Calu3 (cell line): ENCODE measurements around the gene PTGES2. TPM values are rescaled to one million over a fixed set of nuclear protein-coding genes. Genes with fewer than 3 reads are reported as not detected.

Experiments used
- BruUV-seq: library from RNA; stranded (reverse); fragments of 400-500 nt; replicated peaks from 2 replicates; lab custom pipeline; 2021; lab: Mats Ljungman, UMichigan
- CTCF ChIA-PET: fragments of 300-600 bp; sonication (Branson Sonifier 250); formaldehyde crosslinking; loops from one replicate; lab custom pipeline; 2022; ENCODE audit warnings: antibody characterized with exemption; lab: Charles Lee
- DNase-seq: peaks from one replicate; pipeline ENCODE4 v3.0.0; 2022
- H3K27ac Mint-ChIP-seq: one replicate; pipeline ENCODE4 v1.8.0; 2022; ENCODE audit warnings: mixed read lengths; ENCODE audit not compliant: unreplicated experiment
- H3K27me3 Mint-ChIP-seq: one replicate; pipeline ENCODE4 v1.8.0; 2022; ENCODE audit warnings: mixed read lengths; ENCODE audit not compliant: unreplicated experiment
- H3K36me3 Mint-ChIP-seq: one replicate; pipeline ENCODE4 v1.8.0; 2022; ENCODE audit warnings: mild to moderate bottlenecking, moderate library complexity, mixed read lengths; ENCODE audit not compliant: insufficient read depth, unreplicated experiment
- H3K4me1 Mint-ChIP-seq: one replicate; pipeline ENCODE4 v1.8.0; 2022; ENCODE audit warnings: mild to moderate bottlenecking, low read depth, mixed read lengths; ENCODE audit not compliant: unreplicated experiment
- H3K4me3 Mint-ChIP-seq: one replicate; pipeline ENCODE4 v1.8.0; 2022; ENCODE audit warnings: mild to moderate bottlenecking, low read depth, moderate library complexity, mixed read lengths; ENCODE audit not compliant: unreplicated experiment
- H3K9me3 Mint-ChIP-seq: one replicate; pipeline ENCODE4 v1.8.0; 2022; ENCODE audit warnings: low read depth, mixed read lengths; ENCODE audit not compliant: unreplicated experiment
- intact Hi-C: fragments of 100-400 bp; cut with micrococcal nuclease; formaldehyde crosslinking; loops from one replicate; pipeline ENCODE4 v1.10.0; 2022; ENCODE audit not compliant: unreplicated experiment
- total RNA-seq: library from RNA; stranded (reverse); gene quantifications from 2 replicates; pipeline ENCODE4 v1.2.3, GENCODE V29; 2022
- TF ChIP-seq, protein P1 (sequence below): fragments of 200-600 bp; IDR thresholded peaks from one replicate; pipeline ENCODE4 v1.8.0; 2022; ENCODE audit warnings: antibody characterized with exemption; ENCODE audit not compliant: unreplicated experiment

The PTGES2 gene
- total RNA-seq, 1 experiment from 2014 or later = 137 TPM

- Mint-ChIP-seq H3K9me3 (no peaks in the 10 kb centered on the region), H3K4me1 (no peaks in the 10 kb centered on the region), H3K4me3 (no peak overlapping the region), H3K36me3 (peaks cover 23% of the 10 kb centered on the region), H3K27ac (no peak overlapping the region), H3K27me3 (no peaks in the 10 kb centered on the region)
- BruUV-seq = no TSS peak
- intact Hi-C loops = no loop called here
- TF ChIP-seq, protein P1, sequence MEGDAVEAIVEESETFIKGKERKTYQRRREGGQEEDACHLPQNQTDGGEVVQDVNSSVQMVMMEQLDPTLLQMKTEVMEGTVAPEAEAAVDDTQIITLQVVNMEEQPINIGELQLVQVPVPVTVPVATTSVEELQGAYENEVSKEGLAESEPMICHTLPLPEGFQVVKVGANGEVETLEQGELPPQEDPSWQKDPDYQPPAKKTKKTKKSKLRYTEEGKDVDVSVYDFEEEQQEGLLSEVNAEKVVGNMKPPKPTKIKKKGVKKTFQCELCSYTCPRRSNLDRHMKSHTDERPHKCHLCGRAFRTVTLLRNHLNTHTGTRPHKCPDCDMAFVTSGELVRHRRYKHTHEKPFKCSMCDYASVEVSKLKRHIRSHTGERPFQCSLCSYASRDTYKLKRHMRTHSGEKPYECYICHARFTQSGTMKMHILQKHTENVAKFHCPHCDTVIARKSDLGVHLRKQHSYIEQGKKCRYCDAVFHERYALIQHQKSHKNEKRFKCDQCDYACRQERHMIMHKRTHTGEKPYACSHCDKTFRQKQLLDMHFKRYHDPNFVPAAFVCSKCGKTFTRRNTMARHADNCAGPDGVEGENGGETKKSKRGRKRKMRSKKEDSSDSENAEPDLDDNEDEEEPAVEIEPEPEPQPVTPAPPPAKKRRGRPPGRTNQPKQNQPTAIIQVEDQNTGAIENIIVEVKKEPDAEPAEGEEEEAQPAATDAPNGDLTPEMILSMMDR = no peak
- DNase-seq = no peak
- CTCF ChIA-PET = no interaction called here
These were observed 42.4 kb upstream of the PTGES2 start for GRCh38 chr9:128169925-128170324.

- Mint-ChIP-seq H3K27me3 (no peaks in the 10 kb centered on the region), H3K9me3 (no peaks in the 10 kb centered on the region), H3K4me3 (no peak overlapping the region), H3K4me1 (no peaks in the 10 kb centered on the region), H3K36me3 (peaks cover 26% of the 10 kb centered on the region), H3K27ac (no peak overlapping the region)
- CTCF ChIA-PET = no interaction called here
- TF ChIP-seq, protein P1 = no peak
- BruUV-seq = no TSS peak
- intact Hi-C loops = no loop called here
- no peak for DNase-seq
These were observed 42.0 kb upstream of the PTGES2 start for GRCh38 chr9:128169492-128169891.

DNA sequence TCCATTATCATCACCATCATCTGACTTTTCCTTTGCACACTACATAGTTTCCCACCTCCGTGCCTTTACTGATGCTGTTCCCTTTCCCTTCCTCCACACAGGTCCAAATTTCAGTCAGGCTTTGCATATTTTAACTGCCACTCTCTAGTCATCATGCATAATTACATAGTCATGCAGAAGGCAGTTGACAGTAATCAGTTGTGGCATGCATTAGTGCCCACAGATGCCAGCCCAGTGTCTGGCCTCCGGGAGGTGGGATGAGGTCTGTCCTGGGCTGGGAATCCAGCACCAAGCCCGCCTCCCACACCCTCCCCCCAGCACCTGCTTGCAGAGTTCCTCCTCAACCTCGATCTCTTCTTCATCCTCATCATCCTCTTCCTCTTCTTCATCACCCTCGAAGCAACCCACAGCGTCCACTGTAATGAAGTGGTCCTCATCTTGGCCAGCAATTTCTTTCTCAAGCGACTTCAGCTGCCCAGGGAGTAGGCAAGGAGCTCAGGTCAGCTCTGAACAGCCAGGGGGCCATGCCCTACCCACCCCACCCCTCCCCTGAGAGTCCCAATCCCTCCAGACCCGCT lies 41.3 kb upstream of the PTGES2 start:
- DNase-seq = no peak
- Mint-ChIP-seq H3K9me3 (no peaks in the 10 kb centered on the region), H3K4me3 (no peak overlapping the region), H3K27ac (peak overlapping the region; percentile 69), H3K27me3 (no peaks in the 10 kb centered on the region), H3K4me1 (no peaks in the 10 kb centered on the region), H3K36me3 (peaks cover 33% of the 10 kb centered on the region)
- BruUV-seq = no TSS peak
- intact Hi-C loops = no loop called here
- TF ChIP-seq, protein P1 = no peak
- CTCF ChIA-PET = no interaction called here

- no peaks in the 10 kb centered on the region for H3K9me3 Mint-ChIP-seq
- no peak for DNase-seq
- intact Hi-C loops = no loop called here
- TF ChIP-seq, protein P1 = no peak
- H3K27ac Mint-ChIP-seq = no peak overlapping the region
- peaks cover 42% of the 10 kb centered on the region for H3K36me3 Mint-ChIP-seq
- H3K4me1 Mint-ChIP-seq = no peaks in the 10 kb centered on the region
- no peaks in the 10 kb centered on the region for H3K27me3 Mint-ChIP-seq
- BruUV-seq = no TSS peak
- CTCF ChIA-PET = no interaction called here
- no peak overlapping the region for H3K4me3 Mint-ChIP-seq
These were observed 39.7 kb upstream of the PTGES2 start for GRCh38 chr9:128167209-128167608.
